ENCODE data around the gene HES7.

The HES7 gene

DNA sequence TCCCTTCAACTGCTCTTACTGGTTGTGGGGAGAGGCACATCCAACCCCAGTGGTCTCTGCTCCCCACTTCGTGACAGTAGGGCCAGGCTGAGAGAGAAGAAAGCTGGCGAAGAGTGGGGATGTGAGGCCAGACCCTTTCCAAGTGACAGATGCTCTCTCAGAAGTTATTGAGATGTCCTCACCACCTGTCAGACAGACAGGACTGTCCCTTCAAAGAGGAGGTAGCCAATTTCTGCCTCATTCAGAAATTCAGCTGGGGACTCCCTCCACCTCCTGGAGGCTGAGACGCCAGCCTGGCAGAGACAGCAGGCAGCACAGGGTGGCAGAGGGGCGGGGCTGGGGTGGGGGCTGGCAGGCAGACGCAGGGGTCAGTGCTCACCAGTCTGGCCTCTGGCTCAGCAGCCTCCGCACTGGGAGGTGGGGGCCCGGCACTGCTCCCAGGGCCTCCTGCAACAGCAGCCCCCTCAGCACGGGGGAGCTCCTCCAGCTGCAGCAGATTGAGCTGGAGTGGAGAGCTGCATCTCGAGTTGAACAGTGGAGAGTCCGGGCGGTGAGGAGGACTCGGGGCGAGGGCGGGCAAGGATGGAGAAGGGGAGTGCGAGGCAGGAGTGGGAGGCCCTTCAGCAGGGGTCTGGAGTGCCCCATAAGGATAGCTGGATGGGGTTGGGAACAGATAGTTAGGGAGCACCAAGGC lies 19.1 kb upstream of the HES7 start:
- DNase-seq = no peak

DNA sequence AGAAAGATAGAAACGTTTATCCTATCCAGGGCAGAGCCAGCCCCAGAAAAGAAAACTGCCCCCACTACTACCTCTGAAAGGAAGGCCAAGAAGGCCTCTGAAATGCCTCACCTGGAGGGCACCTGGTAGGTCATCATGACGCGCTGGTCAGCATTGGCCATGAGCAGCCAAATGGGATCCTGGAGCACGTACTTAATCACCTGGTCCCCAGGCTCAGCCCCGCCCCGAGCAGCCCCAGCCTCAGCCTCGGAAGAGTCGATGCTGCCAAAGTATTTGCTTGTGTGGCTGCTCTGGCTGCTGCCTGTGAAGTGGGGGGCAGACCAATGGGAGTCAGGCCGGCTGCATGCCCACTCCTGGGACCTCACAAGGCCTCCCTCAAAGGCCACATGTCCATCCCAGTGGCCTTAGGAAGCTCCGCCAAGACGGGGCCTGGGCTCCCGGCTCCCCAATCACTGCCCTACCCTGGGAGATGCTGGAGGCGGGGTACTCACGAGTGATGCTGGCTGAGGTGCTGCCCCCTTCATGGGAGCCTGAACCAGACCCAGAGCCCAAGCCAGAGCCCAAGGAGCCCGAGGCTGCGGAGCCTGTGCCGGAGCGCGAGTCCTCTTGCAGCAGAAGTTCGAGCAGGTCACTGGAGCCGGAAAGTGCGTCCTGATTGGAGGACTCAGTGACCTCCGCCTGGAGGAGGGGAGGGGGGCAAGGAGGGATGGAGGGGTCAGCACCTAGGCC lies 18.4 kb upstream of the HES7 start:
- no peak for DNase-seq

DNA sequence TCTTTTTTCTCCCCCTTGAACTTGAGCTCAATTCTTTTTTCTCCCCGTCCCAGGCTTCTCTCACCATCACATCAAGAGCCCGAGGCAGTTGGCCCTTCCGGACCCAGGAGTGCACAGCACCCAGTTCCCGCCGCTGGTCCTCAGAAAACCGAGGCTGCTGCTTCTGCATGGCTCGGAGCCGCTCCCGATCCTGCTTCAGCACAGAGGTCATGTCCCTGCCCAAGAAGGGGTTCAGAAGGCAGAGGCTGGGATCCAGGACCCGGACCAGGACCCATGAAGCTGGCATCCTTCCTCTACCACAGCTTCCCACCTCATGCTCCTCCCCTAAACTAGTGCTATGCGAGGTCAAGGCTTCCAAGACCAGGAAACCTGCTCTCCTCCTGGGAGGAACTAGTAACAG lies 17.8 kb upstream of the HES7 start:
- DNase-seq = no peak

DNA sequence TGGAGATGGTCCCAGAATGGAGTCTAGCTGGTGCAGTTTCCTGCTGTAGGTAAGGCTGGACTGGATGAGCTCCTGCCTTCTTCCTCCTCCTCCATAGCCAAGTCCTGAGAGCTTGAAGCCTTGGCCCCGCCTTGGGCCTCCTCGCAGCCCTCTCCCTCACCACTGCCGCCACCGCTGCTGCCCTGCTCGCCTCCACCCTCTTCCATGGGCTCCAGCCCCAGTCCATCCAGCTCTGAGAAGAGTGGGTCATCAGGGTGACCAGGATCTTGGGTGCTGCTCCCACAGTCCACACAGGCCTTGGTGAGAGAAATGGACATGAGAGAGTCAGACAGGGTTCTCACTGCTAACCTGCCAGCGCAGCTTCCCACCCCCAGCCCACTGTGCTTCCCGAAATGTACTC lies 17.1 kb upstream of the HES7 start:
- no peak for DNase-seq

DNA sequence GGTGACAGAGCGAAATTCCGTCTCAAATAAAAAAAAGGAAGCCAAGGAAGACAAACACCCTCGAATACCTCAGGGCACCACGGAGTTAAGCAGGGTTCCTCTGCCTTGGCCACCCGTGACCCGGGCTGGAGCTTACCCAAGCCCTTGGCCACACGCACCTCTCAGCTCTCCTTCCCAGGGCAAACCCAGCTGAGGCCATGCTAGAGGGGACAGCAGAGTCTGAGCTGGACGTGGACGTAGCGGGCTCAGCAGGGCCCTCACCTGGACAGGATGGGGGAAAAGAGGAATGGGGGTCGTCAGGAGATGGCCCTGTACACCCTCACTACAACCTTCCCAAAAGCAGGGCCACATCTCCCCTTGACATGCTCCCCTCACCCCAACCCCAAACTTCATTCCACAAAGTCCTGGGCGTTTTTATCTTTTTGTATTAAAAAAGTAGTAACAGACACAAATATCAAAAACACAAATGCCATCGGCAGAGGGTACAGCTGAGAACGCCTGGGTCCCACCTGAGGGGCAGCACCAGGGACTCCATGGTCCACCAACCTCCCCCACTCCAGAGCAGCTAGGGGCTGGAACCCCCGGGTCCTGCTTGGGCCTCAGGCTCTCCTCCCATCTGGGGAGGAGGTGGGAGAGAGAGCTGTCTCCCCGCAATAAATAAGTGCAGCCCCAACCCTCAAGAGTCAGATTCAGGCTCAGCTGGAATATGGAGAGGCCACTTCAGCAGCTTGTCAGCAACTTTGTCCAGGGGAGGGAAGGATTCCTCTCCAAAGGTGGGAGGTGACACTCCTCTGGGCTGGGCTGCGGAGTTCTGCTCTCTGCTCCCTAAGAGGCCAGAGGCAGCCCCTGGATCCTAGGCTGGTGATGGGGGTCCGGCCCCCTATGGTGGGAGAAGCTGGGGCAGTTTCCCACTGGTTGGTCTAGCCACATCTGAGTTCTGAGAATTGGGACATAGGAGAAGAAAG lies 16.4 kb upstream of the HES7 start:
- DNase-seq = no peak

DNA sequence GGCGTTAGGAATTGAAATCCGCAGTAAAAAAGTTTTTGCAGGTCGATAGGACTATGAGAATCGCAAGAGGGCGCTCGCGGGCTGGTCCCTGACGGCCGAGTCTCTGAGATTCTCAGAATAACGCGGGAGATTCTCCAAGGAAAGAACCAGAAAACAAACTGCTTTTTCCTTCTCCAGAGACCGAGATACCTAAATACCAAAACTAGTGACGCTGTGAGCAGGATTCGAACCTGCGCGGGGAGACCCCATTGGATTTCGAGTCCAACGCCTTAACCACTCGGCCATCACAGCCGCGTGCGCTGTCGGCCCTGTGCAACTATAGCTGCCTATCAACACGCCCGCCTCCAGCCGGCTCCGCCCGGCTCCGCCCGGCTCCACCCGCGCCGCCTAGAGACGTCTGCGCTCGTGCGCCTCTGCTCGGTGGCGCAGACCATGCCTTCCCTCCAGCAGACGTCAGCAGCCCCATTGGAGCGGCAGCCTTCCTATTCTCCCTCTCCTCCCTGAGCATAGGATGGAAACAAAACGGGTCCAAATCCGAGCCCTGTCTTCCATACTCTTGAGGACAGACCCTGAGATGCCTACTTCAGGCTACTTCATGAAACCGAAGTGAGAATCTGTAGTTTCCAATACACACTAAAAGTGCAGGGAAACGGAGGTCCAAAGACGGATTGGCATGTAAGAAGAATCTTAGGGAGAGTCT lies 14.9 kb upstream of the HES7 start:
- peak; percentile 98 for DNase-seq

DNA sequence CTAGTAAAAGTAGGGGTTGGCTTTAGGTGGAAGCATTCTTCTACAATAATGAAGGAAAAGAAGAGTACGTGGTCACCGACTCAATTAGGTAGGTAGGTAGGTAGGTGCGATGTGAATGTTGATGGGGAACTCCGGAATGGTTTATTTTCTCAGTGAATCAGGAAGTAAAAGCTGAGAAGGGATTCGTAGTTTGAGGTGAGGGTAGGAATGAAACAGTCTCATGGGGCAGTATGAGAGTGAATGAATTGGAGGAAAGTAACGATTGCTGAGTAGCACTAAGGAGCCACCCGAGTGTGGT lies 14.4 kb upstream of the HES7 start:
- no peak for DNase-seq

DNA sequence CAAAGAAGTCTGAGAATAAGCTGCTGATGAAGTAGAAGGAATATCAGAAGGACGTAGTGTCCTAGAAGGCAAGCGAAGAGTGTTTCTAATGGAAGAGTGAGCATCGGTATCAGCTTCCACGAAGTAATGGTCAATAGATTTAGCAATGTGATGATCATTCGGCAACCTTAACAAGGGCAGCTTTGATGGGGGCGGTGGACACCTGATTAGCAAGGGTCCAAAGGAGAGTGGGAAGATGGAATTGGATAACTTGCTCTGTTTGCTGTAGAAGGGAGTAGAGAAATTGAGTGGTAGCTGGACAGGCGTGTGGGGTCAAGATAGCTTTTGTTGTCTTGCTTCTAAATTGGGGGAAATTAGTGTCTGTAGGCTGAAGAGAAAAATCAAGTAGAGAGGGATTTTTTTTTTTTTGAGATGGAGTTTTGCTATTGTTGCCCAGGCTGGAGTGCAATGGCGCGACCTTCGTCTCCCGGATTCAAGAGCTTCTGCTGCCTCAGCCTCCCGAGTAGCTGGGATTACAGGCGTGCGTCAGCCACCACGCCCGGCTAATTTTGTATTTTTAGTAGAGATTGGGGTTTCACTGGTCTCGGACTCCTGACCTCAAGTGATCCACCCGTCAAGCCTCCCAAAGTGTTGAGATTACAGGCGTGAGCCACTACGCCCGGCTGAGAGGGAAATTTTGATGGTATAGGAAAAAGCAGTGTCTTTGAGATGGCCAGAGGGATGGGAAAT lies 13.9 kb upstream of the HES7 start:
- DNase-seq = no peak

DNA sequence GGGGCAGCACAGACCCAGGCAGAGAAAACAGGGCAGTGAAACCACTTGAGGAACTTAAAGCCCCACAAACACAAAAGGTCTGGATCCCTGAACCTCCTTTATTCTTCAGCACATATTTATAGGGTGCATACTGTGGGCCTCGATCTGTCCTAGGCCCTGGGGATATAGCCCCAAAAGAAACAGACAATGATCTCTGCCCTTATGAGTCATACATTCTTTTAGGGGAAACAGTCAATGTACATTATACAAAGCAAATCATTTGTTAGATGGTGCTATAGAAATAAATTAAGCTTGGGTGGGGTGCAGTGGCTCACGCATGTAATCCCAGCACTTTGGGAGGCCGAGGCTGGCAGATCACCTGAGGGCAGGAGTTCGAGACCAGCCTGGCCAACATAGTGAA lies 10.0 kb upstream of the HES7 start:
- DNase-seq = no peak

DNA sequence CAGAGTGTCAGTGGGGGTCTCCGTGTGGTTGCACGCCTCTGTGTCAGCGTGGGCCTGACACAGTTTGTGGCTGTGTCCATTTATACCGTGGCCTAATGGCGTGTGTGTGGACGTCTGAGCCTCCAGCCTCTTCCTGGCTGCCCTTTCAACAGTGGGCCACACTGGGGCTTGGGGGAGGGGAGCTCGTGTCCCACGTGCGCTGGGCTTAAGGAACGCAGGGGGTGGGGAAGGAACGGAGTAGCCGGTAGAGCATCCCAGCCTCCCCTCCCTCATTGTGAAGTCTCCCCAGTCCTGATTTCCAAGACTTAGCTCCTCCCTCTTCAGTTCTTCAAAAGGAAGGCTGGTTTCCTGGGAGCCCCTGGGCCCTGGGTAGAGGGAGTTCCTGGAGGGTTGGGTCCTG lies 9.5 kb upstream of the HES7 start:
- DNase-seq = no peak

DNA sequence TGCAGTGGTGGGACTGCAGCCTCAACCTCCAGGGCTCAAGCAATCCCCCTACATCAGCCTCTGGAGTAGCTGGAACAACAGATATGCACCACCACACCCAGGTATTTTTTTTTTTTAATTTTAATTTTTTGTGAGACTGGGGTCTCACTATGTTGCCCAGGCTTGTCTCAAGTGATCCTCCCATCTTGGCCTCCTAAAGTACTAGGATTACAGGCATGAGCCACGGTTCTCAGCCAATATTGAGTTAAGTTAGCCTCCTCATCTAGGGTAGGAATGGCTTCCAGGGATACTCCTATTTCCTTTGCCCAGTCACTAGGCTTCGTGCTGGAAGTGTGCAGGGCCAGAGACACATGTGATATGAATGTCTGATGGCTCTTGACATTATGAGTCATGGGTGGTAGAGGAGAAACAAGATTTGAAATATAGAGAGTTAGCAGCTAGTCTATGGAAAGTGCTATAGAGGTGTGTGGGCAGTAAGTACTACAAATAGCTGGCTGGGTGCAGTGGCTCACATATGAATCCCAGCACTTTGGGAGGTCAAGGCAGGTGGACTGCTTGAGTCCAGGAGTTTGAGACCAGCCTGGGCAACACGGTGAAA lies 8.0 kb upstream of the HES7 start:
- no peak for DNase-seq

DNA sequence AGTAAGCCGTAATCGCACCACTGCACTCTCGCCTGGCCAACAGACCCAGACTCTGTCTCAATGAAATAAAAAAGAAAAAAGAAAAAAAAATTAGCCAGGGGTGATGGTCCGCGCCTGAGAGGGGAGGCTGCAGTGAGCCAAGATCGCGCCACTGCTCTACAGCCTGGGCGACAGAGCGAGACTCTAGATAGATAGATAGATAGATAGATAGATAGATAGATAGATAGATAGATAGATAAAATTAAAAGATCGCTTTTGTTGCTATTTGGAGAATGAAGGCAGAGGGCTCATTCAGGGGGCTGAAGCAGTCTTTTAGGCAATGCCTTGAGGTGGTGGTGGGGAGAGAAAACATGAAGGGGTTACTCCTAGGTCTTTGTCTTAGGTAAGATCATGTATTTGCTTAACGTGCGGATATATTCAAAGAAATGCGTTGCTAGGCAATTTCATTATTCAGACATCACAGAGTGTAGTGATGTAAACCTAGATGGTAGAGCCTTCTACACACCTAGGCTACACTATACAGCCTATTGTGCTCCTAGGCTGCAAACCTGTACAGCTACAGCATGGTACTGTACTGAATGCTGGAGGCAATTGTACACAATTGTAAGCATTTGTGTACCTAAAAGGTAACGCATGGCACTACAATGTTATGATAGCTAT lies 4.3 kb upstream of the HES7 start:
- DNase-seq = no peak

DNA sequence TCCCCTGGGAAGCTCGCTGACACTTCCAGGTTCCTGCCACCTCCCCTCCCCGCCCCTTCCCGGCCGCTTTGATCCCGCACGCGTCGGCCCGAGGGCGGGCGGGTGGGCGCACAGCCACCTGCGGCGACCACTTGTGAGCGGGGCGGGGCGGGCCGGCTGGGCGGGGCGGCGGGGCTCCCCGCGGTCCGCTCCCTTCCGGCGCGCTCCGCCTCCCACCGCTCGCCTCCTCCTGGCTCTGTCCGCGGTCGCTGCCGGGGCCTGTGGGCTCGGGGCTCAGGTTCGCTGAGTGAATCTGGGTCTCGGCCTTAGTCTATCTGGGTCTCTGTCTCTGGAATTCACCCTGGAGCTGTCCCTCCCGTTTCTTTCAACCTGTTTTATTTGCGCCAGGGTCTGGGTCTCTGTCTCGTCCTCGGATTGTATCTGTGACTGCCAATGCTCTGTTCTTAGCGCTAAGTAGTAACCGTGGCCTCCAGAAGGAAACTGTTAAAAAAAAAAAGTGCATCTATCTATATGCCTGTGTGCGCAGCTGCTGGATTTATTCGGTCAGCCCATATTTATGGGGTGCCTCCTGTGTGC lies 2.7 kb upstream of the HES7 start:
- peak; percentile 66 for DNase-seq

DNA sequence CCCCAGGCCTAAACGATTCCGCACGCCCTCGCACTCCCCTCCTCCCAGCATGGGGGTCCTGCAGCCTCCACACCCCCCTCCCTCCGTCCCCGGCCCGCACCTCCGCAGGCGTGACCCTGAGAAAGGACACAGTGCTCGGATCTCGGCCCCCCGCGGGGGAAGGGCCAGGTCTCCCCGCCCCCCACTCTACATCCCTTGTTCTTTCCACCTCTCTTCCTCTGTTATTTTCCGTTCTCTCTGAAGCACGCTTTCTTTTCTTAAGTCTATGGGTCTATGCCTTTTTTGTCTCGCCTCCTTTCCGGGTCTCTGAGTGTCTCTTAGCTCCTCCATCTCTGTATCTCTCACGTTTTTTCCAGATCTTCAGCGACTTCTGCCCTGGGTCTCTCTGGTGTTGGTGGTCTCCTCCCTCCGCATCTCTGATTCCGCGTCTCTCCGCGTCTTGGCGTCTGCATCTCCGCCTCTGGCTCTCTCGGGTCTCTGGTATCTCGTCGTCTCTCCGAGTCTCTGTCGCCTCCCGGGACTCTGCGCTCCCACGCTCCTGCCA lies 2.1 kb upstream of the HES7 start:
- DNase-seq = peak; percentile 47

DNA sequence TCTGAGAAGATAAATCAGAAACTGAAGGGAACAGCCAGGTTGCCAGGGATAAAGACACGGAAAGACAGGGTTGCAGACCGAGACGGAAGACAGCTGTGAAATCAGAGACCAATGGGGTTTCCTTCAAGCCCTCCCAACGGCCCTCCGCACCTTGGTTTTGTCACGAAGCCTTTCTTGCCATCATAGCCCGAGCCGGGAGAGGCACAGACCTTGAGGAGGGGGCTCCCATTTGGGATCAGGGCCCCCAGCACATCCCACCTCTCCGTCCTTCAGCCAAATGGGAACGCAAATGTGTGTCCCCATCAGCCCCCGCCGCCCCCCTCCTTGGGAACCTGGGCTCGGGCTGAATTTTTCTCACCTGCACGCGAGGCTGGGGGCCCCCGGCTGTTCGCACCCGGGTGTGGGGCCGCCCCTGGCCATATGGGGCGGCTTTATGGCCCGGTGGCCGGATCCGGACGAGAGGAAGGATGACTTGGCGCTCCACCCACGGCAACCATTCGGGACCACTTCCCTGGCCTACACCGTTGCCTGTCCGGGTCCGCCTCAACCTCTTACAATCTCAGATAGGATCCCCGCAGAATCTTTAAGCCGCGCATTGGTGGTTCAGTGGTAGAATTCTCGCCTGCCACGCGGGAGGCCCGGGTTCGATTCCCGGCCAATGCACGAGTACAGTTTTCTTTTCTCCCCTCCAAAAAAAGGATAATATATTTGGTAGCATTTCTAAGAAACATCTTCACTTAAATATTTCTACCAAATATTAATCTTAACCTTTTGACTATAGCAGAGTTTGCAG lies 1.4 kb upstream of the HES7 start:
- peak; percentile 93 for DNase-seq

DNA sequence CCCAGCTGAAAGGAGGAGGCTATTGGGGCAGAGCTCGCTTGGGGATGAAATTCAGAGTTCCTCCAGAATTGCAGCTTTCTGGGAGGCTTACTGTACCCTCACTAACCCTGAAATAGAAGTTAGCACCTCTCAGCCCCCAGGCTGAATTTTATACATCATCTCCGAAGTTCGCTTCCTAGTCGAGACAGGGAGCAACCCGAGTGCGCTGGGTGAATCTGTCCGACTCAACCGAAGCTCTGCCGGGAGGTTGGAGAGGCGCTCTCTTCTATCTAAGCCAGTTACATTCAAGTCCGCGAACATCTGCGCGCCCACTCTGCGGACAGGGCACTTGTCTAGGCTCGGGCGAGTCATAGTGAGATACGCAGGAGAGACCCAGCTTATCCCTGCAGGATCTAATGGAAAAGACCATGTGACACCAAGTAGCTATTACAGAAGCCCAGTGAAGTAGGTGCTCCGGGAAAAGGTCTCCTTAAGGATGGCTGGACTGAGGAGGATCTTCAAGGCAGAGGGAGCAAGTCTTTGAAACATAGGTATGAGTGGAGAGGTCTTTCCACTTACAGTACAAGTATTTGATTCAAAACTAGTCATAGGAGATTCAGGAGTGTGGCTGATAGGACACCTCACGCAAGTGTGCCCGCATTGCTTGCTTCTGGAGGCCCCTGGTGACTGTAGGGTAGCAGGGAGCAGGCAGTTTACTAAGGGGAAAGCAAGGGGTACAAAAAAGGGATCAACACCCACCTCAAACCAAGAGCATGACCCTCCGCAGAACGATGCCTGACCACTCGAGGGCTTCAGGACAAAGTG lies 646 bp upstream of the HES7 start:
- no peak for DNase-seq

DNA sequence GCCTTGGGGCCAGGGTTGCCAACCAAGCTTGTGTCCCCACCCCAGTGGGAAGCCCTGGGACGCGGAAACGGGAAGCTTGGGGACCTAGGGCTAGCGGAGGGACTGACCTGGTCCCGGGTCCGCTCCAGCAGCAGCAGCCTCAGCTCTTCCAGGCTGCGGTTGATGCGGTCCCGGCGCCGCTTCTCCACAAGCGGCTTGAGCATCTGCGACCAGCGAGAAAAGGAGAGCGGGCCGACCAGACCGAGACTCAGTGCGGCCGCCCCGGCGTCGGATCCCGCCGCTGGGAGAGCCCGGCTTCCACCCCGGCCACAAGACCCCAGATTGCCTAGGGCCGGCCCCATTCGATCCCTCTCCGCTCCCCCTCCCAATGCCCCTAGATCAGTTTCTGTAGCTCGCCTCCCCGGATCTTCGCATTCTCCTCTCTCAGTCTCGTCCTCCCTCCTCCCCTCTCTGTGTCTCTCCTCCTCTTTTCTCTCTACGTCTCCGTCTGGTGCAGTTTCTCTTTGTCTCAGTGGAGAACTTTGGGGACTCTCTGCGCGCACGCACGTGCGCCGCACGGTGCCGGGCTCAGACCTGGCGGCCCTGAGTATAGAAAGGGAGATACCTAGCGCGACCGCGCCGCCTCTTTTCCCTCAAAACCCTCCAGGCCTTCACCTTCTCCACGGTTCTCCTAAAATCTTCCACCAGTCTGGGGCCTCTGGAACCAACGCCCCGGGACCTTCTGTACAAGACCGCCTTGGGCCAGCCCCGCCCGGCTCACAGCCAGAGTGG lies 797 bp downstream of the HES7 start:
- DNase-seq = no peak

DNA sequence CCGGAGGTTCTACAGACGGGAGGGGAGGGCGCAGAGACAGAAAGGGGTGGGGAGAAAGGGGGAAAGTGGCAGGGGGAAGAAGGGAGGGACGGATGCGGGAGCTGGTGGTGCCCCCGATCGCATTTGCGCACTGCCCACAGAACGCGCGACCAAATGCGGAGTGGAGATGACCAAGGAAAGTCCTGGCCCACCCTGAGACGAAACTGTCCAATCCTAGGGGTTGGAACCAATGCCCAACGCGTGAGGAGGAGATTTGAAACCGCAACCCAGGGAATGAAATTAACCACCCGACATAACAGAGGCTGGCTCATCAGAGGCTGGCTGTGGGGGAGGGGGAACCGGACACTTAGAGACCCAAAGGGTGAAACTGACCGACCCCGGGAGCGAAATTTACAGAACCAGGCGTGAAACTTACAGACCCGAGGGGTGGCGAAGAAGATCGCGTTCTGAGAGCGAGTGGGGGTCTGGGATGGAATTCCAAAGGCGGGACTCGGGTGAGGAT lies 1.4 kb downstream of the HES7 start:
- no peak for DNase-seq
